Measurements from ENCODE around the gene ACTL6A.

The ACTL6A gene

GRCh38 chr3:179624451-179624850, 61.7 kb downstream of the ACTL6A start:
- H3K4me2 ChIP-seq (ENCODE audit: low read length): no peak overlapping the region
- no peak overlapping the region for H3K9ac ChIP-seq (ENCODE audit: low read length)
- H2AFZ ChIP-seq (ENCODE audit: low read length): no peak overlapping the region
- H3K27ac ChIP-seq (ENCODE audit: low read depth, low read length, poor library complexity, severe bottlenecking): no peak overlapping the region
- no peaks in the 10 kb centered on the region for H3K27me3 ChIP-seq (ENCODE audit: insufficient read depth, low read length)
- H3K79me2 ChIP-seq (ENCODE audit: insufficient read depth, low read length): peaks cover 3% of the 10 kb centered on the region; the same call in 1 of the 2 replicates
- H3K4me3 ChIP-seq (ENCODE audit: low read depth, low read length, poor library complexity, severe bottlenecking): no peak overlapping the region
- H3K9me3 ChIP-seq (ENCODE audit: low read length): 0 out of 2 replicates have a peak, but pooled peaks cover 3% of the 10 kb centered on the region
- H4K20me1 ChIP-seq (ENCODE audit: insufficient read depth, low read length): no peaks in the 10 kb centered on the region
- no peaks in the 10 kb centered on the region for H3K4me1 ChIP-seq (ENCODE audit: insufficient read depth, low read length, severe bottlenecking)
- H3K9me2 ChIP-seq (ENCODE audit: low read depth, low read length): no peaks in the 10 kb centered on the region
- no peak for TF ChIP-seq EZH2 (IDR thresholded peaks at IDR 0.05; ENCODE audit: borderline replicate concordance, low read length)
- H3K36me3 ChIP-seq (ENCODE audit: insufficient read depth, low read length): peaks cover 56% of the 10 kb centered on the region
- H3F3A ChIP-seq (ENCODE audit: insufficient read depth, low read length): no peaks in the 10 kb centered on the region

GRCh38 chr3:179630753-179631451, 68.2 kb downstream of the ACTL6A start:
- no peak overlapping the region for H3K4me2 ChIP-seq (ENCODE audit: low read length)
- H3K4me3 ChIP-seq (ENCODE audit: low read depth, low read length, poor library complexity, severe bottlenecking): no peak overlapping the region
- H3K27ac ChIP-seq (ENCODE audit: low read depth, low read length, poor library complexity, severe bottlenecking): no peak overlapping the region
- H4K20me1 ChIP-seq (ENCODE audit: insufficient read depth, low read length): no peaks in the 10 kb centered on the region
- H3F3A ChIP-seq (ENCODE audit: insufficient read depth, low read length): no peaks in the 10 kb centered on the region
- H3K4me1 ChIP-seq (ENCODE audit: insufficient read depth, low read length, severe bottlenecking): no peaks in the 10 kb centered on the region
- peaks cover 1% of the 10 kb centered on the region for H3K36me3 ChIP-seq (ENCODE audit: insufficient read depth, low read length)
- TF ChIP-seq CTCF (IDR thresholded peaks at IDR 0.05; ENCODE audit: low read length): no peak
- TF ChIP-seq EZH2 (IDR thresholded peaks at IDR 0.05; ENCODE audit: borderline replicate concordance, low read length): no peak
- no peaks in the 10 kb centered on the region for H3K9me2 ChIP-seq (ENCODE audit: low read depth, low read length)
- no peak overlapping the region for H2AFZ ChIP-seq (ENCODE audit: low read length)
- no peaks in the 10 kb centered on the region for H3K27me3 ChIP-seq (ENCODE audit: insufficient read depth, low read length)
- H3K9ac ChIP-seq (ENCODE audit: low read length): no peak overlapping the region
- no peaks in the 10 kb centered on the region for H3K79me2 ChIP-seq (ENCODE audit: insufficient read depth, low read length)
- no peaks in the 10 kb centered on the region for H3K9me3 ChIP-seq (ENCODE audit: low read length)

Measured in OCI-LY1 (cell line).